ENCODE measurements around the gene RIBC1.

RIBC1 gene

DNA sequence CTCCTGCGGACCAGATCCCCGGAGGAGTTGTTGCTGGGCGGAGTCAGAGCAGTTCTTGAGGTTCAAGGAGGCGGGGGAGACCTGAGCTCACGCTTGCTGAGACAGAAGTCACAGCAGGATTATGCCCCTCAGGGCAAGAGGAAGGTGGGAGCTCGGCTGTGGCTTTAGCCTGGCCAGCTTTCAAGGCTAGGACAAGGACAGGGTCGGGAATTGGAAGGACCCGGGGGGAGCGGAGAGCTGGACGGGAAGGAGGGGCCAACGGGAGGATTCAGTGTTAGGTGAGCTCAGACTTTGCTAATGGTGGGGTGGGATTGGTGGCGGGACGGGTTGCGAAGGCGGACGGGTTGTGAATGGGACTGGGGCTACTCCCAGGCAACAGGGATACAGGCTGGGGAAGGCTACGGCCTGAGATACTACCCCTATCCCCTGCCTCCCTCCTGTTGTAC, at the start of gene RIBC1:
Gene RIBC1 (plus strand): TSS at position 13 of the 446 bp plus-strand sequence. CDS start 3,404 bp downstream, outside the sequence.
- peak within 1 kb of the TSS; percentile 90 for H3K4me3 ChIP-seq (ENCODE audit: low read depth, low read length)
- TF ChIP-seq, protein P1, sequence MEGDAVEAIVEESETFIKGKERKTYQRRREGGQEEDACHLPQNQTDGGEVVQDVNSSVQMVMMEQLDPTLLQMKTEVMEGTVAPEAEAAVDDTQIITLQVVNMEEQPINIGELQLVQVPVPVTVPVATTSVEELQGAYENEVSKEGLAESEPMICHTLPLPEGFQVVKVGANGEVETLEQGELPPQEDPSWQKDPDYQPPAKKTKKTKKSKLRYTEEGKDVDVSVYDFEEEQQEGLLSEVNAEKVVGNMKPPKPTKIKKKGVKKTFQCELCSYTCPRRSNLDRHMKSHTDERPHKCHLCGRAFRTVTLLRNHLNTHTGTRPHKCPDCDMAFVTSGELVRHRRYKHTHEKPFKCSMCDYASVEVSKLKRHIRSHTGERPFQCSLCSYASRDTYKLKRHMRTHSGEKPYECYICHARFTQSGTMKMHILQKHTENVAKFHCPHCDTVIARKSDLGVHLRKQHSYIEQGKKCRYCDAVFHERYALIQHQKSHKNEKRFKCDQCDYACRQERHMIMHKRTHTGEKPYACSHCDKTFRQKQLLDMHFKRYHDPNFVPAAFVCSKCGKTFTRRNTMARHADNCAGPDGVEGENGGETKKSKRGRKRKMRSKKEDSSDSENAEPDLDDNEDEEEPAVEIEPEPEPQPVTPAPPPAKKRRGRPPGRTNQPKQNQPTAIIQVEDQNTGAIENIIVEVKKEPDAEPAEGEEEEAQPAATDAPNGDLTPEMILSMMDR (IDR thresholded peaks at IDR 0.05; ENCODE audit: low read depth, low read length): no peak
- DNase-seq (ENCODE audit: low read depth, low spot score): no peak
- in situ Hi-C loops (cut with HindIII; ENCODE audit: low sequenced_read_pairs): no loop called here

DNA sequence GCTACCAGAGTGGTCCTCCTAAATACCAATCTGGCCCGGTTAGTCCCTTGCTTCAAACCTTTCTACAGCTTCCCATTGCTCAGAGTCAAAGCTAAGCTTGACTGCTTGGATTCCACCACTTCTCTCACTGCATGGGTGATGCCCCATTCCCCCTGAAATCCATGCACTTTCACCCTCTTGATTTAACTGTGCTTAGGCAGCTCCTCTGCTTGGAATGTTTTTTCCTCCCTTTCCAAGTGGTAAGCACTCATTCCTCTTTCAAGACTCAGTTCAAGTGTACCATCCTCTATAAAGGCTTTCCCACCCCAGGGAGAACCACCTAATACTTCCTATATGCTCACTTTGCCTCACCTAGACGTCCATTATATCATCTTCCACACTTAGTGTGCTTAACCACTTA, 49.4 kb upstream of the RIBC1 start:
- in situ Hi-C loops (cut with HindIII; ENCODE audit: low sequenced_read_pairs): no loop called here
- TF ChIP-seq, protein P1 (IDR thresholded peaks at IDR 0.05; ENCODE audit: low read depth, low read length): no peak
- no peak overlapping the region for H3K4me3 ChIP-seq (ENCODE audit: low read depth, low read length)
- DNase-seq (ENCODE audit: low read depth, low spot score): no peak

DNA sequence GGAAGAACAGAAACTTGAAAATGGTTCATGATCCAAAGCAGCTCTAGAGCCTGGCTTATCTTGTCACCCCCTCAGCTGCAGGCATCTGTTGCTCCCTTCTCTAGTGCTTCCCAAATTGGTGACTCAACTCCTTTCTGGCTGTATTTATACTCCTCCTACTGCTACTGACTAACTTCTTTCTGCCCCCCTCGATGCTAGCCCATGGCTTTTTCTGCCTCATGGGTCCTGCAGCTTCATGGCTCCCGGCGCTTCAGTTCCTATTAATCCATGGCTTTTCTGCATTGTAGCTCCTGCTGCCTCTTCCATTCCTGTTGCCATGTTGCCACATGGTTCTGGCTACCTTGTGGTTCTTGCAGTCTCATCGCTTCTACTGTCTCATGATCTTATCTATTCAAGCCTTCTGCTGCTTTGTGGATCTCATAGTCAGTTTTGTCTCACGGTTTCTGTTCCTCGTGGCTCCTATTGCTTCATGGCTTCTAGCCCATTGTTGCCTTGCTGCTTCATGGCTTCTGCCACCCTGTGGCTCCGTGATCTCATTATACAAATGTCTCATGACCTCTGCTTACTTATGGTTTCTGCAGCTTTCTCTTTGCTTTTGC, 48.4 kb upstream of the RIBC1 start:
- no peak for DNase-seq (ENCODE audit: low read depth, low spot score)
- TF ChIP-seq, protein P1 (IDR thresholded peaks at IDR 0.05; ENCODE audit: low read depth, low read length): no peak
- in situ Hi-C loops (cut with HindIII; ENCODE audit: low sequenced_read_pairs): no loop called here
- H3K4me3 ChIP-seq (ENCODE audit: low read depth, low read length): no peak overlapping the region

DNA sequence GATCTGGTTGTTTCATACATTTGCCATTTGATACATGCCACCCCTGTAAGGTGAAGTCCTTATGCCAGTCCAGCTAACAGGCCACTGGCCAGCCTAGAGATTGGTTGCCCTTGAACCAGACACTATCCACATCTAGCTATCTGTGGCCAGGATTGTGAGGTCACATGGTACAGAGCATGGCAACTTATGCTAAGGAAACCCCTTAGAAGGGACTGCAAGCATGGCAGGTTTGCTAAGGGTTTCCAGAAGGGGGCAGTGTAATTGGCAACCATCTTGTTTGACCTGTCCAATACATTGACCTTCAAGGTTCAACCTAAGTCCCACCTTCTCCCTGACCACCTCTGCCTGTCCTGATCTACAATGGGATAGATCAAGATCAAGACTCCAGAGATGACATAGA, 47.8 kb upstream of the RIBC1 start:
- in situ Hi-C loops (cut with HindIII; ENCODE audit: low sequenced_read_pairs): no loop called here
- TF ChIP-seq, protein P1 (IDR thresholded peaks at IDR 0.05; ENCODE audit: low read depth, low read length): peak; percentile 5
- H3K4me3 ChIP-seq (ENCODE audit: low read depth, low read length): no peak overlapping the region
- DNase-seq (ENCODE audit: low read depth, low spot score): no peak

DNA sequence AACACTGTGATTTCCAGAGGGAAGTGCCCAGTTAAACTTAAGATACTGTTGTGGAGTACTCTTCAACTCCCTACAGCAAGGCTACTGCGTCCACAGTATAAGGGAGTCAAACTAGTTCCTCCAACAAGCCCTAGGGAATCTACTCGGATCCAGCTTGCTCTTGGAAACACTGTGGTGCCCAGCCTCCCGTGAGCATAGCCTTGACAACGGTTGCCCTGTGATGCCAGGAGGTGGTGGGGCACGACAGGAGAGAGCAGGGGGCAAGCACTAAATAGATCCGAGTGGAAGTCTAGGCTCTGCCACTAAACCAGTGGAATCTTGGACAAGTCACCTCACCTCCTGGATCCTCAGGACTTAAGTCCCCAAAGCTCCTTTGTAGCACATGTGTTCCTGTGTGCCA, 45.8 kb upstream of the RIBC1 start:
- in situ Hi-C loops (cut with HindIII; ENCODE audit: low sequenced_read_pairs): no loop called here
- no peak for DNase-seq (ENCODE audit: low read depth, low spot score)
- H3K4me3 ChIP-seq (ENCODE audit: low read depth, low read length): no peak overlapping the region
- TF ChIP-seq, protein P1 (IDR thresholded peaks at IDR 0.05; ENCODE audit: low read depth, low read length): no peak

DNA sequence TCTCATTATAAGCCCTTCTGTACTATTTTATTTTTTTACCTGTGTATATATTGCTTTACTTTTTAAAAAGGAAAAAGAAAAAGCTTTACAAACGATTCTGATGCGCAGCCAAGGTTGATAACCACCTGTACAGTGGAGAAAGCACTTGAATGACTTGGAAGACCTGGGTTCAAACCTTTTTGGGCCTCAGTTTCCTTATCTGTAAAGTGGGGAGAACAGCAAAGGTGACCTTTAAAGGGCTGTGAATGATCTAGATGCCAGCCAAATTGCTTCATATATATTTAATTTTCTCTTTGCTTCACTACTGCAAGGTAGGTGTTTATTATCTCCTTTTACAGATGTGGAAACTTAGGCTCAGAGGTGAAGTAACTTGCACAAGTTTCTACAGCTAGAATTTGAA, 45.2 kb upstream of the RIBC1 start:
- in situ Hi-C loops (cut with HindIII; ENCODE audit: low sequenced_read_pairs): no loop called here
- no peak for DNase-seq (ENCODE audit: low read depth, low spot score)
- no peak overlapping the region for H3K4me3 ChIP-seq (ENCODE audit: low read depth, low read length)
- TF ChIP-seq, protein P1 (IDR thresholded peaks at IDR 0.05; ENCODE audit: low read depth, low read length): no peak

Data from astrocyte of the spinal cord (primary cell).